GM21367 (cell line): Measurements from ENCODE around the gene SMARCA4.
"Not testable (repeated sequence)": the region's sequence is repeated elsewhere in the genome, so short reads cannot be mapped to it uniquely, and the experiment has no call there.

Source experiments
- ATAC-seq: cut with Tn5 transposase; IDR thresholded peaks from one replicate; pipeline ENCODE4 v1.9.1; 2021; ENCODE audit not compliant: unreplicated experiment

Gene SMARCA4

GRCh38 chr19:11096210-11096841, 135.5 kb downstream of the SMARCA4 start:
- no peak for ATAC-seq

- ATAC-seq, result not testable (repeated sequence)
Measured at GRCh38 chr19:11097367-11097766, 136.5 kb downstream of the SMARCA4 start.

- no peak for ATAC-seq
Measured at GRCh38 chr19:11098327-11098726, 137.5 kb downstream of the SMARCA4 start.

- ATAC-seq, result no peak
Measured at GRCh38 chr19:11098861-11099260, 138.0 kb downstream of the SMARCA4 start.

GRCh38 chr19:11100049-11100448, 139.2 kb downstream of the SMARCA4 start:
- ATAC-seq, result no peak

GRCh38 chr19:11101057-11101456, 140.2 kb downstream of the SMARCA4 start:
- no peak for ATAC-seq

GRCh38 chr19:11102944-11103343, 142.1 kb downstream of the SMARCA4 start:
- no peak for ATAC-seq

- ATAC-seq, result not testable (repeated sequence)
Measured at GRCh38 chr19:11103667-11104066, 142.8 kb downstream of the SMARCA4 start.

- no peak for ATAC-seq
Measured at GRCh38 chr19:11105014-11105636, 144.3 kb downstream of the SMARCA4 start.

- no peak for ATAC-seq
Measured at GRCh38 chr19:11106477-11106876, 145.6 kb downstream of the SMARCA4 start.

GRCh38 chr19:11108746-11109145, 147.9 kb downstream of the SMARCA4 start:
- no peak for ATAC-seq

- no peak for ATAC-seq
Measured at GRCh38 chr19:11111117-11111770, 150.4 kb downstream of the SMARCA4 start.

- no peak for ATAC-seq
Measured at GRCh38 chr19:11111771-11112144, 150.9 kb downstream of the SMARCA4 start.
